Activated naive CD8-positive, alpha-beta T cell treated with anti-CD3 and anti-CD28 coated beads for 36 hours (primary cell): ENCODE data around the gene ZSCAN5B. TPM values are rescaled to one million over a fixed set of nuclear protein-coding genes. Genes with fewer than 3 reads are reported as not detected.
"Not testable (repeated sequence)": the region's sequence is repeated elsewhere in the genome, so short reads cannot be mapped to it uniquely, and the experiment has no call there.

Experiments
- DNase-seq: peaks from one replicate; pipeline ENCODE4 v3.0.0; 2021
- H3K27ac Mint-ChIP-seq: one replicate; pipeline ENCODE4 v1.8.0; 2022; ENCODE audit warnings: mild to moderate bottlenecking, moderate library complexity, mixed read lengths
- H3K27me3 Mint-ChIP-seq: one replicate; pipeline ENCODE4 v1.8.0; 2022; ENCODE audit warnings: mild to moderate bottlenecking, mixed read lengths
- H3K36me3 Mint-ChIP-seq: one replicate; pipeline ENCODE4 v1.8.0; 2021; ENCODE audit warnings: mild to moderate bottlenecking, mixed read lengths
- H3K4me1 Mint-ChIP-seq: one replicate; pipeline ENCODE4 v1.8.0; 2021; ENCODE audit warnings: mixed read lengths
- H3K4me3 Mint-ChIP-seq: one replicate; pipeline ENCODE4 v1.8.0; 2022; ENCODE audit warnings: mild to moderate bottlenecking, moderate library complexity, mixed read lengths
- H3K9me3 Mint-ChIP-seq: one replicate; pipeline ENCODE4 v1.8.0; 2022; ENCODE audit warnings: mixed read lengths
- total RNA-seq, 2 experiments: library from RNA; stranded (reverse); gene quantifications; one replicate each; pipeline ENCODE4 v1.2.3, GENCODE V29; 2021

The ZSCAN5B gene
- total RNA-seq, 2 experiments from 2014 or later, result not detected

DNA sequence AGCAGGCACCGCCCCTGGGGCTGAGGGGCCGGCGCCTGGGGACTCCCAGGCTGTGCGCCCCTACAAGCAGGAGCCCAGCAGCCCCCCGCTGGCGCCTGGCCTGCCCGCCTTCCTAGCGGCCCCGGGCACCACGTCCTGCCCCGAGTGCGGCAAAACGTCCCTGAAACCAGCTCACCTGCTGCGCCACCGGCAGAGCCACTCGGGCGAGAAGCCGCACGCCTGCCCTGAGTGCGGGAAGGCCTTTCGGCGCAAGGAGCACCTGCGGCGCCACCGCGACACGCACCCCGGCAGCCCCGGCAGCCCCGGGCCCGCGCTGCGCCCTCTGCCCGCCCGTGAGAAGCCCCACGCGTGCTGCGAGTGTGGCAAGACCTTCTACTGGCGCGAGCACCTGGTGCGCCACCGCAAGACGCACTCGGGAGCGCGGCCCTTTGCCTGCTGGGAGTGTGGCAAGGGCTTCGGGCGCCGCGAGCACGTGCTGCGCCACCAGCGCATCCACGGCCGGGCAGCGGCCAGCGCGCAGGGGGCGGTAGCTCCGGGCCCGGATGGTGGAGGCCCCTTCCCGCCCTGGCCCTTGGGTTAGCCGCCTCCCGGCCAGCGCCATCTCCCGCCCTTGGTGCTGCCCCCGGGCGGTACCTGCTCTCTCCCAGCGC, 37.8 kb downstream of the ZSCAN5B start:
- Mint-ChIP-seq H3K27me3 (no peaks in the 10 kb centered on the region), H3K36me3 (peaks cover 10% of the 10 kb centered on the region), H3K4me1 (no peaks in the 10 kb centered on the region), H3K4me3 (no peak overlapping the region), H3K27ac (no peak overlapping the region), H3K9me3 (no peaks in the 10 kb centered on the region)
- no peak for DNase-seq

- no peak for DNase-seq
- H3K9me3 Mint-ChIP-seq, result no peaks in the 10 kb centered on the region
- no peak overlapping the region for H3K4me3 Mint-ChIP-seq
- H3K27me3 Mint-ChIP-seq, result no peaks in the 10 kb centered on the region
- peaks cover 11% of the 10 kb centered on the region for H3K36me3 Mint-ChIP-seq
- no peak overlapping the region for H3K27ac Mint-ChIP-seq
- no peaks in the 10 kb centered on the region for H3K4me1 Mint-ChIP-seq
These were observed 38.5 kb downstream of the ZSCAN5B start for GRCh38 chr19:56159009-56159559.

DNA sequence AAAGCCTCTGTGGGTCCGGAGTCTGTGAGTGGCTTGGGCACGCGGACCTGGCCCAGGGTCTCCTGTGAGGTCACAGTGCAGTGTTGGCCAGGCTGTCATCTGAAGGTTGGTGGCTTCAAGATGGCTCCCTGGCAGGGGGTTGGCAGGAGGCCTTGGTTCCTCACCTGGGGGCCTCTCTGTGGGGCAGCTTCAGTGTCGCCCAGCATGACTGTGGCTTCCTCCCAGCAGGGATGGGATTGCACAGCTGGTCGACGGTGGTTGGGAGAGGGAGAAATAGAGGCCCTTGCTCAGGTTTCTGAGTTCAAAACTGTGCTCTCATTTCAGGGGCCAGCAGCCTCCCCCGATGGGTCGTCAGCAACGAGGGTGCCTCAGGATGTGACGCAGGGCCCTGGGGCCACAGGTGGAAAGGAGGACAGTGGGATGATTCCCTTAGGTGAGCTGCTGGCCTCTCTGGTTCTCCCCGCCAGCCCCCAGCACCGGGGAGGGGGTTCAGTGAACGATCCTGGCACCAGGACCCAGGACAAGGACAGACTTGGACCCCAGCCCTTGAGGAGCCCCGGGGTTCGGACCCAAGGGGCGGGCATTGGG, 39.3 kb downstream of the ZSCAN5B start:
- no peak for DNase-seq
- Mint-ChIP-seq H3K9me3 (no peaks in the 10 kb centered on the region), H3K4me1 (peaks cover 6% of the 10 kb centered on the region), H3K36me3 (peaks cover 11% of the 10 kb centered on the region), H3K27me3 (no peaks in the 10 kb centered on the region), H3K27ac (no peak overlapping the region), H3K4me3 (no peak overlapping the region)

GRCh38 chr19:56156768-56157167, 40.8 kb downstream of the ZSCAN5B start:
- Mint-ChIP-seq H3K27me3 (no peaks in the 10 kb centered on the region), H3K9me3 (no peaks in the 10 kb centered on the region), H3K27ac (no peak overlapping the region), H3K4me3 (no peak overlapping the region), H3K36me3 (peaks cover 14% of the 10 kb centered on the region), H3K4me1 (peaks cover 14% of the 10 kb centered on the region)
- no peak for DNase-seq

GRCh38 chr19:56155124-56155687, 42.4 kb downstream of the ZSCAN5B start:
- Mint-ChIP-seq H3K27ac (no peak overlapping the region), H3K36me3 (peaks cover 15% of the 10 kb centered on the region), H3K4me1 (peaks cover 14% of the 10 kb centered on the region), H3K27me3 (no peaks in the 10 kb centered on the region), H3K9me3 (no peaks in the 10 kb centered on the region), H3K4me3 (no peak overlapping the region)
- DNase-seq, result no peak

GRCh38 chr19:56153507-56153906, 44.1 kb downstream of the ZSCAN5B start:
- H3K9me3 Mint-ChIP-seq, result no peaks in the 10 kb centered on the region
- H3K4me3 Mint-ChIP-seq, result no peak overlapping the region
- H3K4me1 Mint-ChIP-seq, result peaks cover 20% of the 10 kb centered on the region
- H3K27ac Mint-ChIP-seq, result peak overlapping the region; percentile 34
- DNase-seq, result no peak
- H3K36me3 Mint-ChIP-seq, result peaks cover 18% of the 10 kb centered on the region
- no peaks in the 10 kb centered on the region for H3K27me3 Mint-ChIP-seq

- H3K4me3 Mint-ChIP-seq, result no peak overlapping the region
- H3K27ac Mint-ChIP-seq, result no peak overlapping the region
- H3K36me3 Mint-ChIP-seq, result peaks cover 20% of the 10 kb centered on the region
These were observed 44.9 kb downstream of the ZSCAN5B start for GRCh38 chr19:56152644-56153043.

DNA sequence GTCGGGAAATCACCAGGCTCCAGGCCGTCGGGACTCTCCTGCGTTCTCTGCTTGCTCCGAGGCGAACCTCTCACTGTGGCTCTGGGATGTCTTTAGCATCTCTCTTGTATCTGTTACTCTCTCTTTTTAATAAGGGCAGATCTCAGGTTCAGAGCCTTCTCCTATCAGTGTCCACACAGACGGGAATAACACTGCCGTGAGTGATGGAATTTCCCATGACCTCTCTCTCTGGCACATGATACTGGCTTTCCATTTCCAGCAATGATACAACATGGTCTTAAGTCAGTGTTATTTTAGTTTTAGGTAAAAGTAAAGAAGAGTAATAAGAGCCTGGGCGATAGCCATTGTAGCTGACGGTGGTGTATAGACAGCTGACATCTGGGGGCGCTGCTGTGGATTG, 47.2 kb downstream of the ZSCAN5B start:
- Mint-ChIP-seq H3K4me1 (peaks cover 20% of the 10 kb centered on the region), H3K4me3 (no peak overlapping the region), H3K36me3 (peaks cover 20% of the 10 kb centered on the region), H3K27ac (no peak overlapping the region), H3K27me3 (no peaks in the 10 kb centered on the region), H3K9me3 (no peaks in the 10 kb centered on the region)
- DNase-seq, result no peak

More at GRCh38 chr19:56152644-56153043, 44.9 kb downstream of the ZSCAN5B start:
- no peak for DNase-seq
- Mint-ChIP-seq H3K27me3 (no peaks in the 10 kb centered on the region), H3K4me1 (peaks cover 20% of the 10 kb centered on the region), H3K9me3 (no peaks in the 10 kb centered on the region)

DNA sequence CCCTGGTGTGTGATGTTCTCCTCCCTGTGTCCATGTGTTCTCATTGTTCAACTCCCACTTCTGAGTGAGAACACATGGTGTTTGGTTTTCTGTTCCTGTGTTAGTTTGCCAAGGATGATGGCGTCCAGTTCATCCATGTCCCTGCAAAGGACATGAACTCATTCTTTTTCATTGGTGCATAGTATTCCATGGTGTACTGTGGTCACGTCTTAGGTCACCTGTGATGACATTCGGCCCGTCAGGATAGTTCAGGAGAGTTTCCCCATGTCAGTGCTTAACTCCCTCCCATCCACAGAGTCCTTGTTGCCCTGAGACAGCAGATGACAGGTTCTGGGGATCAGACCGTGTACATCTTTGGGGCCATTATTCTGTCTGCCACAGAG, 47.9 kb downstream of the ZSCAN5B start:
- Mint-ChIP-seq H3K9me3 (no peaks in the 10 kb centered on the region), H3K36me3 (peaks cover 20% of the 10 kb centered on the region), H3K4me1 (peaks cover 20% of the 10 kb centered on the region), H3K4me3 (no peak overlapping the region), H3K27me3 (no peaks in the 10 kb centered on the region), H3K27ac (no peak overlapping the region)
- DNase-seq, result no peak

DNA sequence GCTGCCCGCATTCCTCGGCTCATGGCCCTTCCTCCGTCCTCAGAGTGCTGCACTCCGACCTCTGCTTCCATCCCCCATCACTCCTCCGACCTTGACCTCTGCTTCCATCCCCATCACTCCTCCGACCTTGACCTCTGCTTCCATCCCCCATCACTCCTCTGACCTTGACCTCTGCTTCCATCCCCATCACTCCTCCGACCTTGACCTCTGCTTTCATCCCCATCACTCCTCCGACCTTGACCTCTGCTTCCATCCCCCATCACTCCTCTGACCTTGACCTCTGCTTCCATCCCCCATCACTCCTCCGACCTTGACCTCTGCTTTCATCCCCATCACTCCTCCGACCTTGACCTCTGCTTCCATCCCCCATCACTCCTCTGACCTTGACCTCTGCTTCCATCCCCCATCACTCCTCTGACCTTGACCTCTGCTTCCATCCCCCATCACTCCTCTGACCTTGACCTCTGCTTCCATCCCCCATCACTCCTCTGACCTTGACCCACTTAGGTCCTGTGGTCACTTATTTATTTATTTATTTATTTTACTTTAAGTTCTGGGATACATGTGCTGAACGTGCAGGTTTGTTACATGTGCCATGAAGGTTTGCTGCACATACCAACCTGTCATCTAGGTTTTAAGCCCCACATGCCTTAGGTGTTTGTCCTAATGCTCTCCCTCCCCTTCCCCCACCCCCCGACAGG, 48.5 kb downstream of the ZSCAN5B start:
- not testable (repeated sequence) for H3K9me3 Mint-ChIP-seq, H3K4me3 Mint-ChIP-seq, H3K27ac Mint-ChIP-seq, DNase-seq, H3K27me3 Mint-ChIP-seq
- peaks cover 19% of the 10 kb centered on the region for H3K36me3 Mint-ChIP-seq
- peaks cover 24% of the 10 kb centered on the region for H3K4me1 Mint-ChIP-seq

DNA sequence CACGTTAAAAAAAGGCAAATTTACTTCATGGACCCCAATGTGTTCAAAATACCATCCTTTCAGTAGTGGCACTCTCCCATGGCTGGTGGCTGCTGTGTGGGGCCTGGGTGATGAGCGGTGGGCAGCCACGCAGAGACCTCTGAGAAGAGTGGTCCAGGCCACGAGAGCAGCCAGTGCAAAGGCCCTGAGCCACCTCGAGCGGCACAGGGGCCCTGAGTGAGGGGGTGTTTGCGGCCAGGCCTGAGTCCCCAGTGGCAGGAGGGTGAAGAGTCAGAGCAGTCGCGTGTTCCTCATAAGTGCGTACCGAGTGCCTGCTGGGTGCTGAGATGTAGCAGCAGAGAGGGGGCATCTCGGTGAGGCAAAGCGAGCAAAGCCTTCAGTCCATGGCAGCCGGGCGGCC, 49.5 kb downstream of the ZSCAN5B start:
- Mint-ChIP-seq H3K9me3 (no peaks in the 10 kb centered on the region), H3K36me3 (peaks cover 19% of the 10 kb centered on the region), H3K4me3 (no peak overlapping the region), H3K27me3 (no peaks in the 10 kb centered on the region), H3K27ac (no peak overlapping the region), H3K4me1 (peaks cover 24% of the 10 kb centered on the region)
- no peak for DNase-seq

- no peak overlapping the region for H3K4me3 Mint-ChIP-seq
- no peak overlapping the region for H3K27ac Mint-ChIP-seq
- DNase-seq, result no peak
These were observed 50.3 kb downstream of the ZSCAN5B start for GRCh38 chr19:56147307-56147706.

DNA sequence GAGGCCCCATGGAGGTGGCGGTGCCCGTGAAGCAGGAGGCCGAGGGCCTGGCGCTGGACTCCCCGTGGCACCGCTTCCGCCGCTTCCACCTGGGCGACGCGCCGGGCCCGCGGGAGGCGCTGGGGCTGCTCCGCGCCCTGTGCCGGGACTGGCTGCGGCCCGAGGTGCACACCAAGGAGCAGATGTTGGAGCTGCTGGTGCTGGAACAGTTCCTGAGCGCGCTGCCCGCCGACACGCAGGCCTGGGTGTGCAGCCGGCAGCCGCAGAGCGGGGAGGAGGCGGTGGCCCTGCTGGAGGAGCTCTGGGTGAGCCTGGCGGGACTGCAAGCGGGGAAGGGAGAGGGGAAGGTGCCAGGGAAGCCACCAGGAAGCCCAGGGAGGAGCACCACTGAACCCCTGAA, 50.7 kb downstream of the ZSCAN5B start:
- no peak overlapping the region for H3K4me3 Mint-ChIP-seq

More at GRCh38 chr19:56147307-56147706, 50.3 kb downstream of the ZSCAN5B start:
- H3K9me3 Mint-ChIP-seq, result no peaks in the 10 kb centered on the region
- peaks cover 21% of the 10 kb centered on the region for H3K4me1 Mint-ChIP-seq
- H3K27me3 Mint-ChIP-seq, result no peaks in the 10 kb centered on the region
- H3K36me3 Mint-ChIP-seq, result peaks cover 18% of the 10 kb centered on the region

DNA sequence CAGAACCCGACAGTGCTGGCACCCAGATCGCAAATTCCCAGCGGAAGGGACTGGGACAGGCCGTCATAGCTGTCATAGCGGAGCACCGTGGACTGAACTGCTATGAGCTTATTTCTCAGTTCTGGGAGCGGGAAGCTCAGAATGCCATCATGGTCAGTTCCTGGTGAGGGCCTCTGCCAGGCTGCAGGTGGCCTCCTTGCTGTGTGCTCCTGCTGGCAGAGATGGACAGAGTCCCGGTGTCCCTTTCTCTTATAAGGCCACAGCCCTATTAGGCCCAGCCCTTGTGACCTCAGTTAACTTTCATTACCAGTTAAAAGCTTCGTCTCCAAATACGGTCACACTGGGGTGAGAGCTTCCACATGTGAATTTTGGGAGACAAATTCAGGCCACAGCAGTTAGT, 51.9 kb downstream of the ZSCAN5B start:
- peaks cover 18% of the 10 kb centered on the region for H3K36me3 Mint-ChIP-seq

More for the DNA sequence above, 50.7 kb downstream of the ZSCAN5B start:
- H3K27me3 Mint-ChIP-seq, result no peaks in the 10 kb centered on the region
- DNase-seq, result no peak
- H3K4me1 Mint-ChIP-seq, result peaks cover 25% of the 10 kb centered on the region
- H3K9me3 Mint-ChIP-seq, result no peaks in the 10 kb centered on the region
- peaks cover 18% of the 10 kb centered on the region for H3K36me3 Mint-ChIP-seq
- no peak overlapping the region for H3K27ac Mint-ChIP-seq

DNA sequence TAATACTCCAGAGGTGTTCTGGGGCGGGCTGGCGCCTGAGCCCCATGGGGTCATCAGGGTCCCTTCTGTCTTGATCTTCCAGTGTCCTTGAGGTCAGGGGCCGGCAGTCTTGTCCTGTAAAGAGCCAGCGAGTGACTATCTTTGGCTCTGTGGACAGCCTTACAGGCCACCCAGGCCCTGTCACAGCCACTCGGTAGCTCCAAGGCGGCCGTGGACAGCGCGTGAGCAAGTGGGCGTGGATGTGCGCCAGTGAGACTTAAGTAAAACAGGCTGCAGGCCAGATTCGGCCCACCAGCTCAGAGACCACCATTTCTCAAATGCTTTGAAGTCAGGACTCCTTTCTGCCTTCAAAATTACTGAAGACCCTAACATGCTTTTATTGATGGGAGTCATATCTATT, 52.8 kb downstream of the ZSCAN5B start:
- Mint-ChIP-seq H3K4me3 (no peak overlapping the region), H3K9me3 (no peaks in the 10 kb centered on the region), H3K36me3 (peaks cover 12% of the 10 kb centered on the region), H3K4me1 (peaks cover 29% of the 10 kb centered on the region), H3K27ac (peak overlapping the region; percentile 7), H3K27me3 (no peaks in the 10 kb centered on the region)
- no peak for DNase-seq

More for the DNA sequence above, 51.9 kb downstream of the ZSCAN5B start:
- Mint-ChIP-seq H3K4me1 (peaks cover 26% of the 10 kb centered on the region), H3K27ac (no peak overlapping the region), H3K4me3 (no peak overlapping the region), H3K27me3 (no peaks in the 10 kb centered on the region), H3K9me3 (no peaks in the 10 kb centered on the region)
- DNase-seq, result no peak
